IMR-90 (cell line): ENCODE measurements around the gene PLEKHS1. TPM values are rescaled to one million over a fixed set of nuclear protein-coding genes. Genes with fewer than 3 reads are reported as not detected.

Experiments
- ATAC-seq: fragments of 200-7000 bp; cut with Tn5 transposase; 2 replicates; pipeline ENCODE4 v1.9.1; 2020; ENCODE audit warnings: low read depth, mild to moderate bottlenecking, moderate library complexity
- BruUV-seq: library from RNA; stranded (reverse); fragments of 400-500 nt; replicated peaks from 2 replicates; lab custom pipeline; 2021; lab: Mats Ljungman, UMichigan
- CTCF ChIA-PET: fragments of 300-600 bp; formaldehyde crosslinking; extraction: SDS; loops from one replicate; lab custom pipeline; 2021; ENCODE audit warnings: antibody characterized with exemption; lab: Yijun Ruan, JAX
- POLR2A ChIA-PET: fragments of 300-600 bp; sonication (Branson Sonifier 250); formaldehyde crosslinking; loops from one replicate; lab custom pipeline; 2022; ENCODE audit warnings: antibody characterized with exemption; ENCODE audit not compliant: unreplicated experiment; lab: Charles Lee
- DNase-seq: peaks from one replicate; pipeline ENCODE4 v3.0.0; 2013
- H2AFZ ChIP-seq: replicated peaks from 2 replicates; pipeline ENCODE3; 2013; ENCODE audit warnings: low read length, mild to moderate bottlenecking; ENCODE audit not compliant: poor library complexity
- H2AK5ac ChIP-seq: 2 replicates; pipeline ENCODE4 v1.6.1; 2013; ENCODE audit warnings: low read depth, low read length, inconsistent platforms
- H2AK9ac ChIP-seq: replicated peaks from 2 replicates; pipeline ENCODE3; 2013; ENCODE audit warnings: mild to moderate bottlenecking, low read depth, low read length, moderate library complexity; ENCODE audit not compliant: poor library complexity
- H2BK120ac ChIP-seq: 2 replicates; pipeline ENCODE4 v1.6.1; 2013; ENCODE audit warnings: low read depth, low read length, inconsistent platforms
- H2BK15ac ChIP-seq: 3 replicates; pipeline ENCODE4 v1.6.1; 2013; ENCODE audit warnings: low read depth, low read length, inconsistent platforms
- H2BK20ac ChIP-seq: 2 replicates; pipeline ENCODE4 v1.6.1; 2013; ENCODE audit warnings: low read depth, mild to moderate bottlenecking, inconsistent platforms, low read length, moderate library complexity
- H2BK5ac ChIP-seq: 2 replicates; pipeline ENCODE4 v1.6.1; 2013; ENCODE audit warnings: mild to moderate bottlenecking, low read depth, low read length, inconsistent platforms; ENCODE audit not compliant: poor library complexity, severe bottlenecking
- H3K14ac ChIP-seq: replicated peaks from 2 replicates; pipeline ENCODE4 v1.6.1; 2013; ENCODE audit warnings: low read depth, low read length, inconsistent platforms
- H3K18ac ChIP-seq: 2 replicates; pipeline ENCODE4 v1.6.1; 2013; ENCODE audit warnings: low read depth, low read length, control low read depth
- H3K23ac ChIP-seq: 2 replicates; pipeline ENCODE4 v1.6.1; 2013; ENCODE audit warnings: low read depth, low read length, inconsistent platforms
- H3K27ac ChIP-seq: 2 replicates; pipeline ENCODE4 v1.5.1; 2013; ENCODE audit warnings: mild to moderate bottlenecking, control low read depth, low read length; ENCODE audit not compliant: insufficient read depth
- H3K27me3 ChIP-seq: 2 replicates; pipeline ENCODE4 v1.6.1; 2013; ENCODE audit warnings: low read length; ENCODE audit not compliant: control insufficient read depth, insufficient read depth
- H3K36me3 ChIP-seq: 2 replicates; pipeline ENCODE4 v1.6.1; 2013; ENCODE audit warnings: low read length, mixed read lengths; ENCODE audit not compliant: control insufficient read depth, insufficient read depth
- H3K4ac ChIP-seq: 2 replicates; pipeline ENCODE4 v1.6.1; 2013; ENCODE audit warnings: low read depth, low read length, inconsistent platforms
- H3K4me1 ChIP-seq: 2 replicates; pipeline ENCODE4 v1.6.1; 2013; ENCODE audit warnings: low read length, mixed read lengths; ENCODE audit not compliant: control insufficient read depth, insufficient read depth
- H3K4me2 ChIP-seq: 2 replicates; pipeline ENCODE4 v1.6.1; 2013; ENCODE audit warnings: low read depth, mild to moderate bottlenecking, control low read depth, low read length, moderate library complexity
- H3K4me3 ChIP-seq: 2 replicates; pipeline ENCODE4 v1.5.1; 2013; ENCODE audit warnings: low read depth, mild to moderate bottlenecking, control low read depth, low read length, moderate library complexity; ENCODE audit not compliant: insufficient read depth
- H3K56ac ChIP-seq: 2 replicates; pipeline ENCODE4 v1.6.1; 2013; ENCODE audit warnings: low read length, inconsistent platforms; ENCODE audit not compliant: insufficient read depth; ENCODE audit errors: extremely low read depth
- H3K79me1 ChIP-seq, 2 experiments: 2 replicates each; pipeline ENCODE4 v1.6.1; 2013; ENCODE audit warnings: low read length in 2 of 2, inconsistent platforms in 1 of 2, low read depth in 1 of 2
- H3K9ac ChIP-seq: 2 replicates; pipeline ENCODE4 v1.6.1; 2013; ENCODE audit warnings: low read depth, low read length, control low read depth
- H3K9me1 ChIP-seq: 2 replicates; pipeline ENCODE4 v1.6.1; 2013; ENCODE audit warnings: low read length, inconsistent platforms; ENCODE audit not compliant: insufficient read depth
- H3K9me3 ChIP-seq: 2 replicates; pipeline ENCODE4 v1.6.1; 2013; ENCODE audit warnings: low read length; ENCODE audit not compliant: control insufficient read depth, insufficient read depth
- H4K20me1 ChIP-seq: 2 replicates; pipeline ENCODE4 v1.6.1; 2013; ENCODE audit warnings: low read length, inconsistent platforms; ENCODE audit not compliant: insufficient read depth
- H4K5ac ChIP-seq: 2 replicates; pipeline ENCODE4 v1.6.1; 2013; ENCODE audit warnings: mild to moderate bottlenecking, low read depth, low read length, control low read depth
- H4K8ac ChIP-seq, 2 experiments: 2 replicates each; pipeline ENCODE4 v1.6.1; 2013; ENCODE audit warnings: low read depth in 2 of 2, low read length in 2 of 2, control low read depth in 1 of 2, inconsistent platforms in 1 of 2
- H4K91ac ChIP-seq: 2 replicates; pipeline ENCODE4 v1.6.1; 2013; ENCODE audit warnings: low read depth, low read length, inconsistent platforms; ENCODE audit not compliant: insufficient read depth
- BHLHE40 ChIP-seq: fragments of 150-350 bp; IDR thresholded peaks from 2 replicates; pipeline ENCODE4 v1.6.1; 2016; ENCODE audit warnings: mild to moderate bottlenecking, low read depth, low read length
- CEBPB ChIP-seq: IDR thresholded peaks from 2 replicates; pipeline ENCODE4 v1.6.1; 2012; ENCODE audit warnings: low read depth, low read length, improper control_type of control experiment
- ELK1 ChIP-seq: fragments of 150-350 bp; IDR thresholded peaks from 2 replicates; pipeline ENCODE4 v1.6.1; 2016; ENCODE audit warnings: low read depth, mild to moderate bottlenecking, low read length, moderate library complexity, borderline replicate concordance
- FOS ChIP-seq: fragments of 150-350 bp; IDR thresholded peaks from 2 replicates; pipeline ENCODE4 v1.6.1; 2016; ENCODE audit warnings: low read depth, low read length
- MAFK ChIP-seq: IDR thresholded peaks from 2 replicates; pipeline ENCODE4 v1.6.1; 2012; ENCODE audit warnings: low read depth, low read length, improper control_type of control experiment
- MAZ ChIP-seq: IDR thresholded peaks from 2 replicates; pipeline ENCODE4 v1.6.1; 2012; ENCODE audit warnings: low read depth, mild to moderate bottlenecking, low read length, improper control_type of control experiment, moderate library complexity, borderline replicate concordance
- MXI1 ChIP-seq: IDR thresholded peaks from 2 replicates; pipeline ENCODE4 v1.6.1; 2012; ENCODE audit warnings: low read depth, mild to moderate bottlenecking, low read length, moderate library complexity, borderline replicate concordance
- NFE2L2 ChIP-seq: fragments of 150-350 bp; IDR thresholded peaks from 2 replicates; pipeline ENCODE4 v1.6.1; 2016; ENCODE audit warnings: low read depth, mild to moderate bottlenecking, low read length
- POLR2A ChIP-seq: IDR thresholded peaks from 2 replicates; pipeline ENCODE4 v1.6.1; 2012; ENCODE audit warnings: mild to moderate bottlenecking, low read depth, low read length
- RAD21 ChIP-seq: IDR thresholded peaks from 2 replicates; pipeline ENCODE4 v1.6.1; 2012; ENCODE audit warnings: low read length, improper control_type of control experiment
- RCOR1 ChIP-seq: IDR thresholded peaks from 2 replicates; pipeline ENCODE4 v1.6.1; 2012; ENCODE audit warnings: mild to moderate bottlenecking, low read length, improper control_type of control experiment; ENCODE audit not compliant: insufficient replicate concordance
- RFX5 ChIP-seq: IDR thresholded peaks from 2 replicates; pipeline ENCODE4 v1.8.0; 2012; ENCODE audit warnings: low read depth, mild to moderate bottlenecking, low read length, moderate library complexity
- USF2 ChIP-seq: fragments of 150-350 bp; IDR thresholded peaks from 2 replicates; pipeline ENCODE4 v1.6.1; 2017; ENCODE audit warnings: mild to moderate bottlenecking, antibody characterized with exemption, low read length, low read depth
- WGBS, 2 experiments: methylation state at CpG; one replicate each; pipeline versions ENCODE4 v1.1.5 to v1.1.7; 2013; ENCODE audit warnings: missing lambda C conversion rate in 2 of 2; ENCODE audit not compliant: insufficient read length in 1 of 2; ENCODE audit errors: extremely low coverage in 2 of 2; 5-methylcytosine and 5-hydroxymethylcytosine counted together
- dilution Hi-C: fragments of 300-500 bp; cut with HindIII; formaldehyde crosslinking; loops from one replicate; pipeline ENCODE4 v1.14.3; 2018; ENCODE audit warnings: low sequenced_read_pairs; ENCODE audit not compliant: unreplicated experiment
- in situ Hi-C: fragments of 300-500 bp; cut with MboI; formaldehyde crosslinking; loops from 3 replicates; pipeline ENCODE4 v1.14.3; 2019; ENCODE audit warnings: low sequenced_read_pairs, inconsistent platforms, mixed read lengths
- intact Hi-C: fragments of 100-400 bp; cut with micrococcal nuclease; formaldehyde crosslinking; loops from 2 replicates; pipeline ENCODE4 v1.10.0; 2022
- polyA plus RNA-seq, 3 experiments: library from polyadenylated mRNA; depleted of rRNA; stranded (reverse); fragments of >200 nt; gene quantifications; 2 replicates each; pipeline ENCODE4 v1.2.3, GENCODE V29; 2012; ENCODE audit warnings: low replicate concordance in 1 of 3
- total RNA-seq: library from RNA; depleted of rRNA; stranded (reverse); fragments of >200 nt; gene quantifications from 2 replicates; pipeline ENCODE4 v1.2.3, GENCODE V29; 2012

The PLEKHS1 gene
- total and polyA plus RNA-seq, 2 of the 4 experiments (the other 2 are of a cell fraction): not detected

- Histone ChIP-seq H3K27ac (no peak overlapping the region), H3K4ac (no peak overlapping the region), H2BK20ac (no peak overlapping the region), H3K27me3 (no peaks in the 10 kb centered on the region; the same call in 1 of the 2 replicates), H3K56ac (no peak overlapping the region), H2BK15ac (no peak overlapping the region), H2AFZ (no peak overlapping the region), H4K91ac (no peak overlapping the region), H4K20me1 (no peaks in the 10 kb centered on the region), H3K36me3 (peaks cover 10% of the 10 kb centered on the region), H3K4me1 (no peaks in the 10 kb centered on the region), H2AK5ac (no peak overlapping the region), H3K18ac (no peak overlapping the region), H2BK120ac (no peak overlapping the region), H3K4me3 (no peak overlapping the region), H4K5ac (no peak overlapping the region), H2BK5ac (no peak overlapping the region), H2AK9ac (no peak overlapping the region), H3K9me3 (no peaks in the 10 kb centered on the region), H3K14ac (no peak overlapping the region), H4K8ac (no peak overlapping the region), H3K79me1 (no peaks in the 10 kb centered on the region), H3K9ac (no peak overlapping the region), H3K23ac (no peak overlapping the region), H3K9me1 (no peaks in the 10 kb centered on the region), H3K4me2 (no peak overlapping the region)
- intact Hi-C loops: no loop called here
- TF ChIP-seq RFX5: no peak
- no peak for TF ChIP-seq RCOR1
- no peak for TF ChIP-seq MXI1
- TF ChIP-seq NFE2L2: no peak
- TF ChIP-seq CEBPB: no peak
- TF ChIP-seq POLR2A: no peak
- TF ChIP-seq MAFK: no peak
- no peak for TF ChIP-seq FOS
- no peak for TF ChIP-seq ELK1
- TF ChIP-seq RAD21: no peak
- TF ChIP-seq BHLHE40: no peak
- TF ChIP-seq USF2: no peak
- TF ChIP-seq MAZ: no peak
- dilution Hi-C loops: no loop called here
- no TSS peak for BruUV-seq
- DNase-seq: no peak
- no CpG with 5 or more reads among the region's 4 CpGs for WGBS, 2 experiments
- no peak for ATAC-seq
- CTCF ChIA-PET: interaction anchor here (0.6 to 1.7 kb wide), 2 partner anchors 13 to 276 kb away, joined by 3 to 5 read pairs; no protein-coding TSS in a partner anchor
- in situ Hi-C loops: no loop called here
- POLR2A ChIA-PET: no interaction called here
Observed at GRCh38 chr10:113733635-113734034, 17.8 kb upstream of the PLEKHS1 start.
